Measurements from ENCODE around the gene MLLT10. TPM values are rescaled to one million over a fixed set of nuclear protein-coding genes. Genes with fewer than 3 reads are reported as not detected.

The MLLT10 gene
- total and polyA plus RNA-seq, 2 experiments from 2014 or later, result 16.8 to 34.9 TPM

- Histone ChIP-seq H3K36me3 (replicated peaks; ENCODE audit: insufficient read depth, low read depth) (no peaks in the 10 kb centered on the region), H3K27ac (no peak overlapping the region), H3K9me2 (replicated peaks; ENCODE audit: insufficient read depth) (no peaks in the 10 kb centered on the region), H2AFZ (no peak overlapping the region), H3K9me3 (ENCODE audit: low read depth) (no peaks in the 10 kb centered on the region), H3K4me3 (no peak overlapping the region), H4K20me1 (ENCODE audit: insufficient read depth, poor library complexity, severe bottlenecking) (peaks cover 8% of the 10 kb centered on the region), H3K27me3 (no peaks in the 10 kb centered on the region), H3K4me1 (ENCODE audit: insufficient read depth) (no peaks in the 10 kb centered on the region), H3K4me2 (no peak overlapping the region), H3K79me2 (peaks cover 59% of the 10 kb centered on the region)
- TF ChIP-seq EZH2 (IDR thresholded peaks at IDR 0.05; ENCODE audit: borderline replicate concordance) (no peak), EZH2phosphoT487 (IDR thresholded peaks at IDR 0.05; ENCODE audit: low read depth, severe bottlenecking, unreplicated experiment) (no peak), CTCF (IDR thresholded peaks at IDR 0.05; ENCODE audit: poor library complexity) (no peak)
- no peak for DNase-seq (ENCODE audit: low spot score)
- WGBS (ENCODE audit: low lambda C conversion rate, missing lambda C conversion rate), result 82% methylated on average over 1 of the region's 1 CpG
These were observed 68.3 kb downstream of the MLLT10 start for GRCh38 chr10:21602313-21602712.

DNA sequence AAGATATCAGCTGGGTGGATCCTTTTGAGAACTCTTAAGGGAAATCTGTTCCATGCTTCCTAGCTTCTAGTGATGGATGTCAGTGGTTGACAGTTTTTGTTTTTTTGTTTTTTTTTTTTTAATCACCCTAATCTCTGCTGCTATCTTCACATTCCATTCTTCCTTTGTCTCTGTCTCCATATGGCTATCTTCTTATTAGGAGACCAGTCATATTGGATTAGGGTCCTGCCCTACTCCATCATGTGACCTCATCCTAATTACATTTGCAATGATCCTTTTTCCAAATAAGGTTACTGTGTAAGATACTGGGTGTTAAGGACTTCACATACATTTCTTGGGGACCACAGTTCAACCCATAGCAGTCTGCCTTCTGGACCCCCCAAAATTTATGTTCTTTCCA is 69.7 kb downstream of the MLLT10 start:
- no peak overlapping the region for H3K4me3 ChIP-seq
- no peaks in the 10 kb centered on the region for H3K36me3 ChIP-seq (replicated peaks; ENCODE audit: insufficient read depth, low read depth)
- H3K9me2 ChIP-seq (replicated peaks; ENCODE audit: insufficient read depth), result no peaks in the 10 kb centered on the region
- H3K4me1 ChIP-seq (ENCODE audit: insufficient read depth), result no peaks in the 10 kb centered on the region
- no peak for TF ChIP-seq EZH2 (IDR thresholded peaks at IDR 0.05; ENCODE audit: borderline replicate concordance)
- no peak for TF ChIP-seq EZH2phosphoT487 (IDR thresholded peaks at IDR 0.05; ENCODE audit: low read depth, severe bottlenecking, unreplicated experiment)
- no peak for TF ChIP-seq CTCF (IDR thresholded peaks at IDR 0.05; ENCODE audit: poor library complexity)
- H3K9me3 ChIP-seq (ENCODE audit: low read depth), result peaks cover 9% of the 10 kb centered on the region
- H3K27ac ChIP-seq, result no peak overlapping the region
- peaks cover 49% of the 10 kb centered on the region for H3K79me2 ChIP-seq
- no peaks in the 10 kb centered on the region for H4K20me1 ChIP-seq (ENCODE audit: insufficient read depth, poor library complexity, severe bottlenecking)
- H3K27me3 ChIP-seq, result no peaks in the 10 kb centered on the region
- no peak overlapping the region for H2AFZ ChIP-seq
- DNase-seq (ENCODE audit: low spot score), result no peak
- H3K4me2 ChIP-seq, result no peak overlapping the region

DNA sequence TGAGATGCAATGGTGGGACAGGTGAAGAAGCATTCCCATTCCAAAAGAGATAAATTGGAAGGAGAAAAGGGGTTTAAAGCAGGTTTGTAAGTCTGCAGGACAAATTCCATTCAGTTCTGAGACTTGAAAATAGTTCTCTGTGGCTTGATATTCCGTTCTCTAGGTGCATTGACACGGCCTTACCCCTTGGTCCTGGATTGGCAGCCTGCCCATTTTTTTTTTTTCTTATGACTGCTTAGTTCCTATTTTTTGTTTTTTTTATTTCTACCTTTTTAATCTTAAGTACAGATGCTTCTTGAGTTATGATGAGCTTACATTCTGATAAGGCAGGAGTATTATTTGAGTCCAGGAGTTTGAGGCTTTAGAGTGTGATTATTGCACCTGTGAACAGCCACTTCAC is 70.6 kb downstream of the MLLT10 start:
- Histone ChIP-seq H3K4me3 (no peak overlapping the region), H3K9me2 (replicated peaks; ENCODE audit: insufficient read depth) (no peaks in the 10 kb centered on the region), H3K4me2 (no peak overlapping the region), H3K36me3 (replicated peaks; ENCODE audit: insufficient read depth, low read depth) (no peaks in the 10 kb centered on the region), H3K79me2 (peaks cover 50% of the 10 kb centered on the region), H2AFZ (no peak overlapping the region), H3K27me3 (no peaks in the 10 kb centered on the region), H3K9me3 (ENCODE audit: low read depth) (peaks cover 9% of the 10 kb centered on the region), H4K20me1 (ENCODE audit: insufficient read depth, poor library complexity, severe bottlenecking) (no peaks in the 10 kb centered on the region), H3K27ac (no peak overlapping the region), H3K4me1 (ENCODE audit: insufficient read depth) (no peaks in the 10 kb centered on the region)
- 74% methylated on average over 2 of the region's 2 CpGs for WGBS (ENCODE audit: low lambda C conversion rate, missing lambda C conversion rate)
- TF ChIP-seq EZH2 (IDR thresholded peaks at IDR 0.05; ENCODE audit: borderline replicate concordance) (no peak), CTCF (IDR thresholded peaks at IDR 0.05; ENCODE audit: poor library complexity) (no peak), EZH2phosphoT487 (IDR thresholded peaks at IDR 0.05; ENCODE audit: low read depth, severe bottlenecking, unreplicated experiment) (no peak)
- no peak for DNase-seq (ENCODE audit: low spot score)

DNA sequence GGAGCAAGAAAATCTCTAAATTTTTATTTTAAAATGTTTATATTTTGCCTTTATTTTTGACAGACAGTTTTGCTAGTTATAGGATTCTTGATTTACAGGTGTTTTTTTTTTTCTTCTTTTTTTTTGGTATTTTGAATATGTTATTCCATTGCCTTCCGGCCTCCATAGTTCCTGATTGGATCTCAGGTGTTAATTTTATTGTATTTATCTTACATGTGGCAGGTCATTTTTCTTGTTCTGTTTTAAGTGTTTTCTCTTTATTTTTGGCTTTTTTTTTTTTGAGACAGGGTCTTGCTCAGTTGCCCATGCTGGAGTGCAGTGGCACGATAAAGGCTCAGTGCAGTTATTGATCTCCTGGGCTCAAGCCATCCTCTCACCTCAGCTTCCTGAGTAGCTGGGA is 73.9 kb downstream of the MLLT10 start:
- Histone ChIP-seq H3K36me3 (replicated peaks; ENCODE audit: insufficient read depth, low read depth) (no peaks in the 10 kb centered on the region), H3K4me3 (no peak overlapping the region), H3K27me3 (no peaks in the 10 kb centered on the region), H4K20me1 (ENCODE audit: insufficient read depth, poor library complexity, severe bottlenecking) (no peaks in the 10 kb centered on the region), H3K79me2 (peaks cover 42% of the 10 kb centered on the region), H2AFZ (no peak overlapping the region), H3K27ac (no peak overlapping the region), H3K4me1 (ENCODE audit: insufficient read depth) (no peaks in the 10 kb centered on the region), H3K4me2 (no peak overlapping the region), H3K9me2 (replicated peaks; ENCODE audit: insufficient read depth) (no peaks in the 10 kb centered on the region), H3K9me3 (ENCODE audit: low read depth) (peaks cover 9% of the 10 kb centered on the region)
- TF ChIP-seq CTCF (IDR thresholded peaks at IDR 0.05; ENCODE audit: poor library complexity), result no peak
- no peak for TF ChIP-seq EZH2 (IDR thresholded peaks at IDR 0.05; ENCODE audit: borderline replicate concordance)
- no peak for TF ChIP-seq EZH2phosphoT487 (IDR thresholded peaks at IDR 0.05; ENCODE audit: low read depth, severe bottlenecking, unreplicated experiment)
- DNase-seq (ENCODE audit: low spot score), result no peak
- WGBS (ENCODE audit: low lambda C conversion rate, missing lambda C conversion rate), result 95% methylated on average over 2 of the region's 2 CpGs

Data from hepatocyte (in vitro differentiated cells).